Erythroblast (primary cell): ENCODE measurements around the gene CDC42BPG.

Experiments
- DNase-seq, 2 experiments: peaks; one replicate each; lab custom pipeline; 2025; lab: John Stamatoyannopoulos, UW
- GATA1 ChIP-seq: IDR thresholded peaks from 2 replicates; pipeline ENCODE4 v1.6.1; 2011; ENCODE audit warnings: low read depth, mild to moderate bottlenecking, control low read depth, low read length, moderate library complexity
- POLR2A ChIP-seq: IDR thresholded peaks from 2 replicates; pipeline ENCODE4 v1.6.1; 2011; ENCODE audit warnings: mild to moderate bottlenecking, low read length

CDC42BPG gene

DNA sequence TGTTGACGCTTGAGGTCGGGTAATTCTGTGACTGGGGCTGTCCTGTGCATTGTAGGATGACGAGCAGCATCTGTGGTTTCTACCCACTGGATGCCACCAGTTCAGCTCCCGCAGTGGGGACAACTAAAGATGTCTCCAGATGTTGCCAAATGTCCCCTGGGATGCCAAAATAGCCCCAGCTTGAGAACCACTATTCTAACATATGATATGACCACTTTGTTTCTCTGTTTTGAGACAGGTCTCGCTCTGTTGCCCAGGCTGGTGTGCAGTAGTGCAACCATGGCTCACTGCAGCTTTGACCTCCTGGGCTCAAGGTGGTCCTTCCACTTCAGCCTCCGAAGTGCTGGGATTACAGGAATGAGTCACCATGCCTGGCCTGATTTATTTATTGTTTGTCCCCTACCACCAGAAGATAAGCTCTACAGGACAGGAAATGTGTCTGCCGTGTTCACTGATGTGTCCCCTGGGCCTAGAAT, 29.7 kb downstream of the CDC42BPG start:
- DNase-seq = no peak
- TF ChIP-seq POLR2A (no peak), GATA1 (no peak)

DNA sequence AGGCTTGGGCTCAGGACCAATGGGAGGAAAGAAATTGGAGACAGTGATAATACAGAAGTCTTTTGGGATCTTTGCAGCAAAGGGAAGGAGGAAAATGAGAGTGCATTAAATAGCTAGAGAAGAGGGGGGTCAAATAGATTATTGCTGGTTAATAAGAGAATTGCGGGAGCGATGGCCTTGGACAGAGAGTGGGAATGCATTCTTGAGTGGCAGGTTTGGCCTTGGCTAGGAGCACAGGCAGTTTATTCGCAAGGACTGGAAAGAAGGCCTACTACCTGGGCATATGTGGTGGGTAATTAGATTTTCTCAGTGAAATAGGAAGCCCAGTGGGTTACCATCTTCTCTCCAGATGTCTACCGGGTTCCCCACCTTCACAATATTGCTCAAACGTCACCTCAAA, 30.6 kb downstream of the CDC42BPG start:
- DNase-seq = no peak
- TF ChIP-seq GATA1 (no peak), POLR2A (no peak)

GRCh38 chr11:64810891-64811272, 33.6 kb downstream of the CDC42BPG start:
- DNase-seq = peak in 1 of 2 experiments; percentile 67
- TF ChIP-seq GATA1 (no peak), POLR2A (no peak)

DNA sequence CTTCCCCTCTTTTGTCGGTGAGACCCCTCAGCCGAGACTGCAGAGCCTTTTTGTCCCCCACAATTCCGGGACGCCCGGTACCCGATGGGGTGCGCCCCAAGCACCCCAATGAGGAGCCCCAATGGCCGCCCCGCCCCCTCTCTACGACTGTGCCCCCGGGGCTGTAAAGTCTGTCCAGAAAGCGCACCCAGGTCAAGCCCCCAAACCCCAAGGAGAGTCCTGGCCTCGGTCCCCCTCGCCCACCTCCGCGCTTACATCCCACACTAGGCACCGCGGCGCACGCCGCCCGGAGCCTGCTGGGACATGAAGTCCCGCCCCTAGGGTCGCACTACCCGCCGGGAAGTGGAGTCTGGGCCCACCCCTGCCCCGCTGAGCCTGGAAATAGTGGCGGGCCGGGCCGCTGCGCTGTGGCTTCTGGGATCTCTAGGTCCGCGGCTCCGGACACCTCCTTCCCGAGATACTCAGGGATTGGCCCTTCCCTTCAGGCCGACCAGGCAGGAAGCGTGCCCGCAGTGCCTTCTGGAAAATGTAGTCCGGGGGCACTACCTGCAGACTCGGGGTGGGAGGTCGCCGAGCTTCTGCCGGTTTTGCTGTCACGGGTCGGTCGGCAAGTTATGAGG, 34.1 kb downstream of the CDC42BPG start, which contains the start of gene MEN1:
Gene MEN1 (minus strand): TSS at position 281 of the 620 bp plus-strand sequence. CDS start 442 bp downstream, outside the sequence.
- TF ChIP-seq POLR2A = peak; percentile 55
- no peak for TF ChIP-seq GATA1

DNA sequence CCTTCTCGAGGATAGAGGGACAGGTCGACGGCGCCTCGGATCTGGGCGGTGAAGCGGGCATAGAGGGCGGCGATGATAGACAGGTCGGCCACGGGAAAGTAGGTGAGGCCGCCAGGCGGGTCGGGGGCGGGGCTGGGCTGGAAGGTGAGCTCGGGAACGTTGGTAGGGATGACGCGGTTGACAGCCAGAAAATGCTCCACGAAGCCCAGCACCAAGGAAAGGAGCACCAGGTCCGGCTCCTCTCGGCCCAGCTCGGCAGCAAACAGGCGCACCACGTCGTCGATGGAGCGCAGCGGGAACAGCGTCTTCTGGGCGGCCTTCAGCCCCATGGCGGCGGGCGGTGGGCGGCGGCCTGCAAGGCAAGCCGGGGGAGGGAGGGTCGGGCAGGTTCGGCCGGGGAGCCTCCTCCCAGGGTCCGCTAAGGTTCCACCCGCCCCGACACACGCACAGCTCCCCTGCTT, 34.6 kb downstream of the CDC42BPG start:
- TF ChIP-seq GATA1 (no peak), POLR2A (no peak)
- DNase-seq = peak; percentile 49 to 57

More for the DNA sequence above, 34.1 kb downstream of the CDC42BPG start, which contains the start of gene MEN1:
- peak; percentile 93 to 94 for DNase-seq

- TF ChIP-seq POLR2A = no peak
- TF ChIP-seq GATA1 = no peak
- no peak for DNase-seq
These were observed 39.0 kb downstream of the CDC42BPG start for GRCh38 chr11:64805481-64805880.

DNA sequence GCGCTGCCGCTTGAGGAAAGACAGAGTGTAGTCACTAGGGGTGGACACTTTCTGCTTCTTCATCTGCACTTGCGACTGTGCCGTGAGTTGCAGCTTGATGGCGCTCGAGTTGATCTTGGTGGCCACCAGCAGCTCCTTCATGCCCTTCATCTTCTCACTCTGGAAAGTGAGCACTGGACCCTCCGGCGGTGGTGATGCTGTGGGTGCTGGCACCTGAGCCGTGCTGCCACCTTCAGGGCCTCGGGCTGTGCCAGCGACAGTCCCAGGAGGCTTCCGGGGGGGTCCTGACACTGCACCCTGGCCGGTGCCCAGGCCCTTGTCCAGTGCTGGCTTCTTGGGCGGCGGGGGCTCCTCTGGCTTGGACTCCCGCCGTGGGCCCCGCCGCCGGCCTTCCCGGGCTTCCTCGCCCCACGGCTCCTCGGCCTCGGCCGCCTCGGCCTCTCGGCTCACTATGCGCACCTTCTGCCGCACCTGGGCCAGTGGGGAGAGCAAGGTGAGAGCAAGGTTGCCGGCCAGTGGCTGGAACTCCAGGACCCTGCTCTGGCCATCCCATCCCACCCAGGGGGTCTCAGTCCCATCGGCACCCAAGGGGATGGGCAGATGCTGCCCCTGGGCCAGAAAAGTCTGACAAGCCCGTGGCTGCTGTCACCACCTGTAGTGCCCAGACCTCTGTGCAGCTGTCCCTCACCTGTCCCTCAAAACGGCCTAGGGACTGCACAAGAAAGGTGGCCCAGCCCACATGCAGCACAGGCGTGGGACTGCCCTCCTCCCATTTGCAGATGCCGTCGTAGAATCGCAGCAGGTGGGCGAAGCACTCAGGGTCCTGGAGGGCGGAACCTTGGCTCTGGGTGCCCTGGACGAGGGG, 39.9 kb downstream of the CDC42BPG start:
- DNase-seq = peak; percentile 27 to 31
- TF ChIP-seq POLR2A = no peak
- no peak for TF ChIP-seq GATA1

DNA sequence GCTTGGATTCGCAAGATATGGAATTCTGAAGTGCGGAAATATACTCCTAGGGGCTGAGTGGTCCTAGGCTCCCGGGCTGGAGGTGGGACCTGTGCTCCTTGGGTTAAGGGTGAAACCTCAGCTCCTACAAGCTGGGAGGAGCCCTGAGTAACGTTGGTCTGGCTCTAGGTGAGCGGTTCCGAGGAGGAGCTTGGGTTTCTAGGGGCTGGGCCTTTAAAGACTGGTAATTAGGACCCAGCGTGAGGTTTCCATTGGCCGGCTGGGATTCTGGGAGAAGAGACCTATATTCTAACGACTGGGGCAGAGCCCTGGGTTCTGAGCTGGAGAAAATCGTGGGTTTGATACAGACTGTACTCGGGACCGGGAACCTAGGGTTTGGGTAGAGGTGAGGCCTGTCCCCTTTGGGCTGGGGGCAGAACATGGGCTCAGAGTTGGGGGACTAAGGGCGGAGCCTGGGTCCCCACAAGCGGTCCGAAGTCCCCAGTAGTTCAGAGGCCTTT, 40.6 kb downstream of the CDC42BPG start:
- TF ChIP-seq POLR2A = no peak
- no peak for TF ChIP-seq GATA1
- DNase-seq = no peak

DNA sequence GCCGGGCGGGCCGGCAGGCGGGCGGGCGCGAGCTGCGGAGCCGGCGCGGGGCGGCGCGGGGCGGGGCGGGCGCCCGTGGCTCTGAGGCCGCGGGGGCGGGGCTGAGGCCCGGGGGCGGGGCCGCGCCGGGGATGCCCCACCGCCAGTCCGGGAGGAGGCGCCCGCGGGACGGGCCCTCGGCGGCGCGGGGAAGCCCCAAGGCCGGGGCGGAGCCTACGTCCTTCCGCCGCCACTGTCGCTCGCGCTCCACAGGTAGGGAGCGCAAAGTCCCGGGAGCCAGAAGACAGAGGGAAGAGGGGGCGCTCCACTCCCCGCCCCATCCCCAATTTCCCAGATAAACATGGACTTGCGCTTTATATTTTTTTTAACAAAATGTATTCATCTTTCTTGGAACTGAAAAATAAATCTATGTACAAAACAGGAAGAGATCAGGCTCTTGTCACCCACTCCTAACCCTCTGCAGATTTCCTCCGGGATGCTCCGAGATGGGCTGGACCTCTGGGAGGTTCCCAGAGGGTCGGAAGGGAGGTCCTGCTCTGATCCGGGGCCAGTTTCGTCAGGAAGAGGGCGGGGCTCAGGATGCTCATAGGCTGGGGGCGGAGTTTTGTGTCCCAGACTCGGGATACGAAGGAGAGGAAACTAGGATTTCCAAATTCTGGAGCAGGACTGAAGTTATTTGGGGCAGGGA, 41.2 kb downstream of the CDC42BPG start, which contains the start of gene MAP4K2:
Gene MAP4K2 (minus strand): TSS at position 57 of the 688 bp plus-strand sequence. CDS start 65 bp downstream, outside the sequence.
- TF ChIP-seq POLR2A (peak; percentile 49), GATA1 (no peak)
- DNase-seq = peak; percentile 87 to 95

GRCh38 chr11:64802370-64803157, 41.9 kb downstream of the CDC42BPG start:
- TF ChIP-seq GATA1 = no peak
- TF ChIP-seq POLR2A = no peak
- peak in 1 of 2 experiments; percentile 43 for DNase-seq

DNA sequence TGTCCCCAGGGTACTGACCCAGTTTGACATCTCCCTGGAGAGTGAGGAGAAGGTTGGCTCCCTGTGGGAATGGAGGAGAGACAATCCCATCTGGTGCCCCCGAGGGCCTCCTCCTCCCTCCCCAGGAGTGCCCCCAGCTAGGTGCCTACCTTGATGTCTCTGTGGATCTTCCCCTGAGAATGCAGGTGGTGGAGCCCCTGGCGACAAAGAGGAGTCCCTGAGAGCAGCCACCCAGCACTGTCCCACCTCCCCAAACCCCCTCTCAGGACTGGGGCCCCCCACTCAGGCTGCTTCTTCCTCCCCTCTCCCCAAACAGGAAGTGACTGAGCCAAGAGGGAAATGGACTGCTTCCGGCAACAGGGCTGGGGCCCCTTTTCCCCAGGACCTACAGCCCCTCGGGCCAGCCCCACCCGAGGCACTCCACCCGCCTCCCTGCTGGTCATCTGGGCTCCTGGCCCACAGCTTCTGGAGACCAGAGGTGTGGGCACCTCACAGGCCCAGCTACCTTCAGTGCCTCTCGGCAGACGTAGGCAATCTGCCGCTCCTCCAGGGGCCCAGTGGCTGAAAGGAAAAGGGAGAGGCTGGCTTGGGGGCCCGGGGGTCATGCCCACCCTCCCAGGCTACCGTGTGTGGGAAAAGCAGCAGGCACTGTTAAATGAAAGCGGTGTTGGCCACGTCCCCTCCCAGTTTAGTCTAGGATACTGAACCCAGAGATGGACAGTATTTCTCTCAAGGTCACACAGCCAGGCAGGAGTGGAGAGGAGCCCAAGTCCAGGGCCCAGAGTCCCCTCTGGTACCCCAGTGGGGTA, 42.7 kb downstream of the CDC42BPG start:
- TF ChIP-seq GATA1 (no peak), POLR2A (no peak)
- DNase-seq = peak; percentile 21 to 37

- DNase-seq = no peak
- TF ChIP-seq POLR2A (no peak), GATA1 (no peak)
These were observed 43.3 kb downstream of the CDC42BPG start for GRCh38 chr11:64801158-64801464.
